ENCODE measurements around the gene YWHAE. TPM values are rescaled to one million over a fixed set of nuclear protein-coding genes. Genes with fewer than 3 reads are reported as not detected.
"Not testable (repeated sequence)": the region's sequence is repeated elsewhere in the genome, so short reads cannot be mapped to it uniquely, and the experiment has no call there.

YWHAE gene
- total RNA-seq: 439 and 444 TPM in 2 replicates

DNA sequence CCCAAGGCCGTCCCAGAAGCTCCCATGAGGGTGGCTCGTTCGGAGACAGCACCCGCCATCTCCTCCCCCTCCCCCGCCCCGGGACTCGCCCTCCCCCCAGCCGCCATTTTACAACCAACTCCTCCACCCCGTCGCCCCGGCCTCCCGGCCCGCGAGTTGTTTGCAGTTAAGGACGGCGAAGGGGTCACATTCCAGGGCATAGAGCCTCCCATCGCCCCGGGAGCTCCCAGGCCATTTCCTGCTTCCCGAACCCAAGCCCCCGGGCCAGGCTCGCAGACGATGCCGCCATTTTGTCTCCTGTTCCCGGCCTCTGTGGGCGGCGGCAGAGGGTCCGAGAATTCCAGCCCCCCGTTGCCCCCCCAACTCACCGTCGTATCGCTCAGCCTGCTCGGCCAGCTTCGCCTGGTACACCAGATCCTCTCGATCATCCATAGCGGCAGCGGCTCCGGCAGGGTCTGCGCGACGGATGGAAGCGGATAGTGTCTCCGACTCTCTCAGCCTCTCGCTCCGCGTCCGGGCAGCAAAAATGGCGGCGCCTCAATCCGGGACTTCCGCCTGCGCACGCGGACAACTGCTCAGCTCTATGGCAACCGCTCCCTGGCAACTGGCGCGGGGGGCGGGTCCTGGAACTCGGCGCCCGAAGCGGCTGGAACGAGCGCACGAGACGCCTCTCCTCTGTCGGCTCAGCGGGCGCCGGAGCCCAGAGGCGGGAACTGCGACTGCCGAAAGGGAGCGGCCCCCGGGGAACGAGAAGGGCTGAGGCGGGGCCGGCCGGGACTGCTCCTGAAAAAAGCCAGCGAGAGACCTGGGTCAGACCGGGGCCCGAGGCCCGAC is at the start of gene YWHAE:
Gene YWHAE (minus strand): TSS at position 544 of the 834 bp plus-strand sequence. CDS start 112 bp downstream, at position 432.
- Mint-ChIP-seq H3K27ac (peak within 1 kb of the TSS; percentile 98), H3K36me3 (ENCODE audit: low read depth) (peaks cover 25% of the 10 kb centered on the region), H3K9me3 (no peaks in the 10 kb centered on the region), H3K4me1 (ENCODE audit: low read depth) (peaks cover 21% of the 10 kb centered on the region), H3K27me3 (ENCODE audit: insufficient read depth) (peaks cover 5% of the 10 kb centered on the region), H3K4me3 (peak within 1 kb of the TSS; percentile 97)
- peak; percentile 95 for DNase-seq (ENCODE audit: low spot score)
- intact Hi-C loops (cut with micrococcal nuclease): loop anchor here (1.0 to 2.0 kb wide), 4 partner anchors 35 to 116 kb away; partner anchors contain the start of genes CRK and INPP5K

DNA sequence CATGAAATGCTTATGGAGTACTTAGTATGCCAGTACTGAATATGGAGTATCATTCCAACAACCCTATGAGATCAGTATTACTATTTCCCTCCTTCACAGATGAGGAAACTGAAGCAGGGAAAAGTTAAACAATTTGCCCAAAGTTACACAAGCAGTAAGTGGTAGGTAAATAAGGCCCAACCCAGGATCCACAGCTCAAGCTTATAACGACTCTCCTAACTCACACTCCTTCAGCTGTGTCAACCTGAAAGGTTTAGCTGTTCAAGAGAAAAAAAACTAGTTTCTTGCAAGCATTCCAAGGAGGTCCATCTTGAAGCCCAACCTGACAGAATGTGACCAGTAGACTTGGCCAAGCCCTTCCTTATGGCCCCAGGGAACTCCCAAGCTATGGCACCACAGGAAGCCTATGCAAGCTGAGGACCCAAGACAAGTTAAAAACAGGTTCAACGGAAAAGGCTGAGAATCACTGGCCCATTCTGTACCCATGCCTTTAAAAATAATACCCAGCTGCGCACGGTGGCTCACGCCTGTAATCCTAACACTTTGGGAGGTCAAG is 49.5 kb upstream of the YWHAE start:
- no peak overlapping the region for H3K27ac Mint-ChIP-seq
- H3K36me3 Mint-ChIP-seq (ENCODE audit: low read depth): peaks cover 23% of the 10 kb centered on the region
- peaks cover 38% of the 10 kb centered on the region for H3K4me1 Mint-ChIP-seq (ENCODE audit: low read depth)
- DNase-seq (ENCODE audit: low spot score): no peak
- intact Hi-C loops (cut with micrococcal nuclease): no loop called here
- H3K9me3 Mint-ChIP-seq: no peaks in the 10 kb centered on the region
- H3K4me3 Mint-ChIP-seq: no peak overlapping the region
- H3K27me3 Mint-ChIP-seq (ENCODE audit: insufficient read depth): no peaks in the 10 kb centered on the region

DNA sequence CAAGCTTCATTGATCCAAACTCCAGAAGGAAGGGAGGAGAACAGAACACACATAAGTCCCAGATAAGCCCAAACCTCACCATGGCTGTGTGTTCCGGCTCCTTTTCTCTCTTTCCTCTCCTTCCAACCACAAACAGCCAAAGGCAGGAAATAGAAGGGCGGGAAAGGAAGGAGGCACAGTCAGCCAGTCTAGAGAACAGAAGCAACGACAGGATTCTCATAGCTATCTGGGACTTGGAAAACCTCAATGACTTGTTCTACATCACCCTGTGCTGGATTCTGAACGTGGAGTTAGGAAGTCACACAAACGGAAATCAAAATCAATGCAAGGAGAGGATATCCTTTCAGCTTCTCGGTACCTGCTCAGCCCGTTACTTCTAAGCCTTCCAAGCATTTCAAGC is 47.0 kb upstream of the YWHAE start:
- intact Hi-C loops (cut with micrococcal nuclease): no loop called here
- peaks cover 24% of the 10 kb centered on the region for H3K4me1 Mint-ChIP-seq (ENCODE audit: low read depth)
- no peaks in the 10 kb centered on the region for H3K27me3 Mint-ChIP-seq (ENCODE audit: insufficient read depth)
- no peaks in the 10 kb centered on the region for H3K9me3 Mint-ChIP-seq
- no peak overlapping the region for H3K27ac Mint-ChIP-seq
- H3K36me3 Mint-ChIP-seq (ENCODE audit: low read depth): peaks cover 9% of the 10 kb centered on the region
- H3K4me3 Mint-ChIP-seq: no peak overlapping the region
- DNase-seq (ENCODE audit: low spot score): no peak

DNA sequence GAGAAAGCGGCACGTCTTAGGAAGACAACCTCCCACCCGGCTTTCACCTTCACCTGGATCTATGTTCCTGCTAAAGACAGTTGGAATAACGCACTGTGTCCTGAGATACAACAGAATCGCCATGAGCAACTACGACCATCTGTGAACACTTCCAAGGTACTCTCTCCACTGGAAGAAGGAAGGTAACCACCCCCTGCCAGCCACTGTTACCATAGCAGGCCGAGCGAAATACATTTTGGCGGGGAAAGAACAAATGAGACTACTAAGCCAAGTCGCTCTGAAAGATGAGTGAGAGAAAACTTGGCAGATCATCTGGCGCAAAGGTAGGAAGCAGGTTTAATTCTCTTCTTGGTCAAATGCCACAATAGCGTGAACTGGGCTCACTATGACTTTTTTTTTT is 46.2 kb upstream of the YWHAE start:
- H3K9me3 Mint-ChIP-seq: no peaks in the 10 kb centered on the region
- H3K27me3 Mint-ChIP-seq (ENCODE audit: insufficient read depth): no peaks in the 10 kb centered on the region
- H3K4me1 Mint-ChIP-seq (ENCODE audit: low read depth): peaks cover 21% of the 10 kb centered on the region
- H3K27ac Mint-ChIP-seq: no peak overlapping the region
- no peak for DNase-seq (ENCODE audit: low spot score)
- peaks cover 6% of the 10 kb centered on the region for H3K36me3 Mint-ChIP-seq (ENCODE audit: low read depth)
- intact Hi-C loops (cut with micrococcal nuclease): no loop called here
- no peak overlapping the region for H3K4me3 Mint-ChIP-seq

DNA sequence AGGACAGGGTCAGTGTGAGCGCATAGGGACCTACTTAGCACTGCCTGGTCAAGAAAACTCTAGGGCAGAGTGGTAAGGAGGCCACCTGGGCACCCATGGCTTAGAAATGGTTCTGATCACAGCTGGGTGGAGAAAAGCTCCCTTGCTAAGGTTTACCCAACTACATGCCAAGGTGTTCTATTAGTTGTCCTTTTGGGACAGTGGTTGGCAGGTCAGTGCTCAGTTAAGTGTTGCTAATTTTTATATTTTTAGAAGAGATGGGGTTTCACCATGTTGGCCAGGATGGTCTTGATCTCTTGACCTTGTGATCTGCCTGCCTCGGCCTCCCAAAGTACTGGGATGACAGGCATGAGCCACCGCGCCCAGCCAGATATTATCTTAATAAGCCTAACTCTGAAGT is 45.7 kb upstream of the YWHAE start:
- H3K9me3 Mint-ChIP-seq; H3K4me3 Mint-ChIP-seq; DNase-seq (ENCODE audit: low spot score); H3K36me3 Mint-ChIP-seq (ENCODE audit: low read depth); intact Hi-C loops (cut with micrococcal nuclease); H3K27ac Mint-ChIP-seq; H3K27me3 Mint-ChIP-seq (ENCODE audit: insufficient read depth): not testable (repeated sequence)
- peaks cover 21% of the 10 kb centered on the region for H3K4me1 Mint-ChIP-seq (ENCODE audit: low read depth)

DNA sequence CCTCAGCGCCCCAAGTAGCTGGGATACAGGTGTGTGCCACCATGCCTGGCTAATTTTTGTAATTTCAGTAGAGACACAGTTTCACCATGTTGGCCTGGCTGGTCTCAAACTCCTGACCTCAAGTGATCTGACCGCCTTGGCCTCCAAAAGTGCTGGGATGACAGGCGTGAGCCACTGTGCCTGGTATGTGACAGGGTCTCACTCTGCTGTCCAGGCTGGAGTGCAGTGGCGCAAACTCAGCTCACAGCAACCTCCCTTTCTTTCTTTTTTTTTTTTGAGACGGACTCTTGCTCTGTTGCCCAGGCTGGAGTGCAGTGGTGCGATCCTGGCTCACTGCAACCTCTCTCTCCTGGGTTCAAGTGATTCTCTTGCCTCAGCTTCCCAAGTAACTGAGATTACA is 42.7 kb upstream of the YWHAE start:
- H3K27me3 Mint-ChIP-seq (ENCODE audit: insufficient read depth); intact Hi-C loops (cut with micrococcal nuclease); H3K9me3 Mint-ChIP-seq; H3K27ac Mint-ChIP-seq; DNase-seq (ENCODE audit: low spot score); H3K36me3 Mint-ChIP-seq (ENCODE audit: low read depth); H3K4me1 Mint-ChIP-seq (ENCODE audit: low read depth); H3K4me3 Mint-ChIP-seq: not testable (repeated sequence)

DNA sequence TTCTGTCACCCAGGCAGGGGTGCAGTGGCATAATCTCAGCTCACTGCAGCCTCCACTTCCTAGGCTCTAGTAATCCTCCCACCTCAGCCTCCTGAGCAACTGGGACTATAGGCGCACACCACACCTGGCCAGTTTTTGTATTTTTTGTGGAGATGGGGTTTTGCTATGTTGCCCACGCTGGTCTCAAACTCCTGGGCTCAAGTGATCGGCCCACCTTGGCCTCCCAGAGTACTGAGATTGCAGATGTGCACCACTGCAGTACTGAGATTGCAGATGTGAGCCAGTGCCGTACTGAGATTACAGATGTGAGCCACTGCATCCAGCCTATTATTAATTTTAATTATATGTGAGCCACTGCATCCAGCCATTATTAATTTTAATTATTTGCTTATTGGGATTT is 42.2 kb upstream of the YWHAE start:
- intact Hi-C loops (cut with micrococcal nuclease): no loop called here
- H3K27ac Mint-ChIP-seq: no peak overlapping the region
- no peaks in the 10 kb centered on the region for H3K9me3 Mint-ChIP-seq
- peaks cover 4% of the 10 kb centered on the region for H3K4me1 Mint-ChIP-seq (ENCODE audit: low read depth)
- no peak overlapping the region for H3K4me3 Mint-ChIP-seq
- H3K36me3 Mint-ChIP-seq (ENCODE audit: low read depth): peaks cover 6% of the 10 kb centered on the region
- H3K27me3 Mint-ChIP-seq (ENCODE audit: insufficient read depth): no peaks in the 10 kb centered on the region
- no peak for DNase-seq (ENCODE audit: low spot score)

DNA sequence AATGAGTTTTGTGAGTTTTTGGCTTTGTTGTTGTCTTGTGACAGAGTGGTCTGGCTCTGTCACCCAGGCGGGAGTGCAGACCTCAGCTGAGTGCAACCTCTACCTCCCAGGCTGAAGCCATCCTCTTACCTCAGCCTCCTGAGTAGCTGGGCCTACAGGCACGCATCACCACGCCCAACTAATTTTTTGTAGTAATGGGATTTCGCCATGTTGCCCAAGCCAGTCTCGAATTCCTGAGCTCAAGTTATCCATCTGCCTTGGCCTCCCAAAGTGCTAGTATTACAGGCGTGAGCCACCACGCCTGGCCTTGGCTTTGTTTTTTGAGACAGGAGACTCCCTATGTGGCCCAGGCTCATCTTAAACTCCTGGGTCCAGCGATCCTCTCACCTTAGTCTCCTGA is 40.9 kb upstream of the YWHAE start:
- Mint-ChIP-seq H3K4me1 (ENCODE audit: low read depth) (no peaks in the 10 kb centered on the region), H3K27me3 (ENCODE audit: insufficient read depth) (no peaks in the 10 kb centered on the region), H3K27ac (no peak overlapping the region), H3K36me3 (ENCODE audit: low read depth) (peaks cover 10% of the 10 kb centered on the region), H3K4me3 (no peak overlapping the region), H3K9me3 (no peaks in the 10 kb centered on the region)
- DNase-seq (ENCODE audit: low spot score): no peak
- intact Hi-C loops (cut with micrococcal nuclease): no loop called here

DNA sequence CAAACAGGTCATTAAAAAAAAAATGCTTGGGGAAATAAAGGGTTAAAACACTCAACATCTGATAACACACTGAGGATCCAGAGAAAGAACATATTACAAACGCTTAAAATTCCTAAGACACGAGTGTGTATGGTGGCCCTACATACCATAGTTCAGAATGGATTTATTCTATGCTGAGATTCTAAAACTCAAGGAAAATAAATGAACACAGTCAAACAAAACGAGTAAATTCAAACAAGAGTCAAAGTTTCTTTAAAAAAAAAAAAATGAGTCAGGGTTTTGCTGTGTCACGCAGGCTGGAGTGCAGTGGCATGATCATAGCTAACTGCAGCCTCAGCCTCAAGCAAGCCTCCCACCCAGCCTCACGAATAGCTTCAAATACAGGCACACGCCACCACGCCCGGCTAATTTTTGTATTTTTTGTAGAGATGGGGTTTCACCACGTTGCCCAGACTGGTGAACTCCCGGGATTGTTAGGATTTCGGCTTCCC is 38.6 kb upstream of the YWHAE start:
- H3K27ac Mint-ChIP-seq: no peak overlapping the region
- H3K27me3 Mint-ChIP-seq (ENCODE audit: insufficient read depth): no peaks in the 10 kb centered on the region
- H3K4me1 Mint-ChIP-seq (ENCODE audit: low read depth): no peaks in the 10 kb centered on the region
- no peak overlapping the region for H3K4me3 Mint-ChIP-seq
- H3K36me3 Mint-ChIP-seq (ENCODE audit: low read depth): peaks cover 25% of the 10 kb centered on the region
- DNase-seq (ENCODE audit: low spot score): no peak
- H3K9me3 Mint-ChIP-seq: no peaks in the 10 kb centered on the region
- intact Hi-C loops (cut with micrococcal nuclease): no loop called here

DNA sequence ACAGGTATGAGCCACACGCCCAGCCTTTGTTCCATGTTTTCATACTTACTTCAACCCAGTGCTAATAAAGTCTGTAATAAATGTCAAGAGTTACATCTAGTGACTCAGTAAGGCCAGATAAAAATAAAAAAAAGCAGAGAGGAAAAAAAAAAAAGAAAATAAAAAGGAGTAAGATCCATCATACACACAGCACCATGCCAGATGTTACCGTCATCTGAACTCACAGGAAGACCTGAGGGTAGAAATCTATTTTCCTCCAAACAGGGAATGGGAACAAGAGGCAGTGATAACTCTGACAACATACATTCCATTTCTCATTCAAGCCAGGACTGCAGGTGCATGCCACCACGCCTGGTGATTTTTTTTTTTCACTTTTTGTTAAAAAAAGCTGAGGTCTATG is 35.3 kb upstream of the YWHAE start:
- Mint-ChIP-seq H3K36me3 (ENCODE audit: low read depth) (peaks cover 38% of the 10 kb centered on the region), H3K27me3 (ENCODE audit: insufficient read depth) (no peaks in the 10 kb centered on the region), H3K4me3 (no peak overlapping the region), H3K9me3 (no peaks in the 10 kb centered on the region), H3K27ac (no peak overlapping the region), H3K4me1 (ENCODE audit: low read depth) (peaks cover 15% of the 10 kb centered on the region)
- intact Hi-C loops (cut with micrococcal nuclease): no loop called here
- DNase-seq (ENCODE audit: low spot score): no peak

DNA sequence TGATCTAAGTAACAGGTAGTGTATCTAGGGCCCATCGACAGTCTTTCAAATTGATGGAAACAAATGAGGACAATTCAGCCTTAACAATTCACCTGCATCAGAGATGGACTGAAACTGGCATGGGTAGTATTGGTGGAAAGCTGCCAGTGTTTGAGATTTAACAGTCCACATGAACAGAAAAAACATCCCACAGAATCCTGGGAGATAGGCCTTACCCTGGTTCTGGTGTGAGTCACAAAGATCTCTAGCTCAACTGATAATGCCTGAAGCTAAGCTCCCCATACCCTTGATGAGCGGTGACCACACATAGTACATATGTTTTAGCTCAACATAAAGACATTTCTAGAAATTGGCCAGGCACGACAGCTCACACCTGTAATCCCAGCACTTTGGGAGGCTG is 34.1 kb upstream of the YWHAE start:
- intact Hi-C loops (cut with micrococcal nuclease): no loop called here
- Mint-ChIP-seq H3K27ac (no peak overlapping the region), H3K4me1 (ENCODE audit: low read depth) (peaks cover 15% of the 10 kb centered on the region), H3K36me3 (ENCODE audit: low read depth) (peaks cover 38% of the 10 kb centered on the region), H3K4me3 (no peak overlapping the region), H3K9me3 (no peaks in the 10 kb centered on the region), H3K27me3 (ENCODE audit: insufficient read depth) (no peaks in the 10 kb centered on the region)
- no peak for DNase-seq (ENCODE audit: low spot score)

DNA sequence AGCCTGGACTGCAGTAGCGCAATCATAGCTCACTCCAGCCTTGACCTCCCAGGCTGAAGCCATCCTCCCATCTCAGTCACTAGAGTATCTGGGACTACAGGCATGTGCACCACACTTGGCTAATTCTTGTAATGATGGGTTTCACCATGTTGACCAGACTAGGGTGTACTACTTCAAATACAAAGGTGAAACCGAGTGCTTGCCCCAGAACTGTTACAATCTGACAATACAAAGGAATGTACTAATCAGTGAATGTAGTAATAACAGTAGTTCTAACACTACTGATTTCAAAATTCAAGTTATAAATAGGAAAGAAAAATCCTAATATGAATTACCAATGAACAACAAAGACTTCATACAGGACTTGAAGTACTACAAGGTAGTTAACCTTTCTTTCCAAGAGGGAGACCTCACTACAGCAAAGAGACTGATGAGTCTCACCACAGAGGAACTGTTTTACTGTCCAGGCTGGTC is 31.6 kb upstream of the YWHAE start:
- Mint-ChIP-seq H3K4me1 (ENCODE audit: low read depth) (peaks cover 15% of the 10 kb centered on the region), H3K27me3 (ENCODE audit: insufficient read depth) (no peaks in the 10 kb centered on the region), H3K27ac (no peak overlapping the region), H3K9me3 (no peaks in the 10 kb centered on the region), H3K4me3 (no peak overlapping the region), H3K36me3 (ENCODE audit: low read depth) (peaks cover 38% of the 10 kb centered on the region)
- DNase-seq (ENCODE audit: low spot score): no peak
- intact Hi-C loops (cut with micrococcal nuclease): no loop called here

DNA sequence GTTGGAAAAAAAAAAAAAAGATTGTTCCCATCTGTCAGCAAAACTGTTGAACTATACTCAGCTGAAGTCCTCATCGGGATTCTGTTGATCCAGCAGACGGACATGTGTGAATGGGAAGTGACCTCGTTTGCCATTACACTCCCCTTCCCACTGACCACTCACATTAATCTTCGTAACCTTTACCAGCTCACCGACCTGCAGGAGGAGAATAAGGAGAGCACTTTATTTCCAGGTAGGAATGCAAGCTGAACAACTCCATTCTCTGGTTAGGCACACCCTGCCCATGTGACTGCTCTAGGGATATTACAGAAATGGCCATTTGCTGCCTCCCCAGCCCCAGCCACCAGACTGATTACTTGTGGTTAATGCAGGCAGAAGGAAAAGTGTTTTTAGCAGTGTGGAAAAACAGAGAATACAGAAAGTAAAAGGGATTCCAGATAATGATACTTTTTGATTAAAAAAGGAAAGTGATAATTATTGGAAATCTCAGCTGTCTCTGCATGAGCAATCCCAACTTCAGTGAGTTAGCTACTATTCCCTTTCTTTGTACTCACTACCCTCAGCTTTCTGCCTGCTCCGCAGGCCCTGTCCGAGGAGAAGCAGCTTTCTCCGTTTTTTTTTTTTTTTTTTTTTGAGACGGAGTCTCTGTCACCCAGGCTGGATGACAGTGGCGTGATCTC is 23.6 kb upstream of the YWHAE start:
- no peak overlapping the region for H3K4me3 Mint-ChIP-seq
- no peaks in the 10 kb centered on the region for H3K9me3 Mint-ChIP-seq
- DNase-seq (ENCODE audit: low spot score): no peak
- intact Hi-C loops (cut with micrococcal nuclease): no loop called here
- H3K27ac Mint-ChIP-seq: peak overlapping the region; percentile 1
- peaks cover 20% of the 10 kb centered on the region for H3K4me1 Mint-ChIP-seq (ENCODE audit: low read depth)
- H3K36me3 Mint-ChIP-seq (ENCODE audit: low read depth): peaks cover 27% of the 10 kb centered on the region
- H3K27me3 Mint-ChIP-seq (ENCODE audit: insufficient read depth): no peaks in the 10 kb centered on the region

Data from activated T-helper 1 cell treated with anti-CD3 and anti-CD28 coated beads, Interleukin-12 subunit alpha, Interleukin-12 subunit beta, Interleukin-2, Interleukin-4 antibody, amounts not matched to agents 30 ng/mL and 10 ng/mL and 1 ng/mL, durations not matched to agents 14 hours and 24 hours and 36 hours (primary cell).